Caco-2 (cell line): ENCODE results near the gene C5AR2. TPM values are rescaled to one million over a fixed set of nuclear protein-coding genes. Genes with fewer than 3 reads are reported as not detected.
A peak's percentile ranks its signal among the peaks of the same experiment; 100 is the strongest.

Experiments used
- BruUV-seq: library from RNA; stranded (reverse); fragments of 400-500 nt; replicated peaks from 2 replicates; lab custom pipeline; 2021; lab: Mats Ljungman, UMichigan
- CTCF ChIA-PET: fragments of 300-600 bp; sonication (Branson Sonifier 250); formaldehyde crosslinking; loops from one replicate; lab custom pipeline; 2022; ENCODE audit warnings: antibody characterized with exemption; lab: Charles Lee
- POLR2A ChIA-PET: fragments of 300-600 bp; sonication (Branson Sonifier 250); formaldehyde crosslinking; loops from one replicate; lab custom pipeline; 2022; ENCODE audit warnings: antibody characterized with exemption; lab: Charles Lee
- DNase-seq, 2 experiments: peaks; one replicate each; pipeline versions ENCODE4 v3.0.0 to v3.0.0-alpha.2; 2020 to 2022
- H3K27me3 ChIP-seq: replicated peaks from 2 replicates; pipeline ENCODE4 v1.6.0; 2011; ENCODE audit warnings: low read length; ENCODE audit not compliant: control insufficient read depth, insufficient read depth
- H3K36me3 ChIP-seq: 2 replicates; pipeline ENCODE4 v1.5.1; 2011; ENCODE audit warnings: low read length; ENCODE audit not compliant: control insufficient read depth, insufficient read depth
- H3K4me1 ChIP-seq: fragments of 250-450 bp; sonication (Bioruptor Pico); 2 replicates; pipeline ENCODE4 v1.5.1; 2020; ENCODE audit warnings: mild to moderate bottlenecking
- H3K4me3 ChIP-seq: 2 replicates; pipeline ENCODE4 v1.5.1; 2011; ENCODE audit warnings: low read depth, mild to moderate bottlenecking, control low read depth, low read length
- H3K9me3 ChIP-seq: fragments of 250-450 bp; sonication (Bioruptor Pico); 2 replicates; pipeline ENCODE4 v1.5.1; 2020; ENCODE audit warnings: mild to moderate bottlenecking, moderate library complexity
- H3K27ac Mint-ChIP-seq: one replicate; pipeline ENCODE4 v1.8.0; 2022; ENCODE audit warnings: mixed read lengths; ENCODE audit not compliant: unreplicated experiment
- H3K27me3 Mint-ChIP-seq: one replicate; pipeline ENCODE4 v1.8.0; 2022; ENCODE audit warnings: mixed read lengths; ENCODE audit not compliant: insufficient read depth, unreplicated experiment
- H3K36me3 Mint-ChIP-seq: one replicate; pipeline ENCODE4 v1.8.0; 2022; ENCODE audit warnings: mild to moderate bottlenecking, mixed read lengths; ENCODE audit not compliant: insufficient read depth, unreplicated experiment
- H3K4me1 Mint-ChIP-seq: one replicate; pipeline ENCODE4 v1.8.0; 2022; ENCODE audit warnings: low read depth, mixed read lengths; ENCODE audit not compliant: unreplicated experiment
- H3K4me3 Mint-ChIP-seq: one replicate; pipeline ENCODE4 v1.8.0; 2022; ENCODE audit warnings: mild to moderate bottlenecking, moderate library complexity, mixed read lengths; ENCODE audit not compliant: unreplicated experiment
- H3K9me3 Mint-ChIP-seq: one replicate; pipeline ENCODE4 v1.8.0; 2022; ENCODE audit warnings: mixed read lengths; ENCODE audit not compliant: unreplicated experiment
- CTCF ChIP-seq, 2 experiments: fragments of 200-600 bp in 1 of 2; IDR thresholded peaks; 1 replicate in 1 of 2; 2 replicates in 1 of 2; pipeline versions ENCODE4 v1.5.1 to v1.8.0; 2011 to 2022; ENCODE audit warnings: antibody characterized with exemption in 1 of 2, control low read depth in 1 of 2, inconsistent platforms in 1 of 2, low read depth in 1 of 2, low read length in 1 of 2, mild to moderate bottlenecking in 1 of 2, moderate library complexity in 1 of 2; ENCODE audit not compliant: insufficient read depth in 1 of 2, severe bottlenecking in 1 of 2, unreplicated experiment in 1 of 2
- intact Hi-C: fragments of 100-400 bp; cut with micrococcal nuclease; formaldehyde crosslinking; loops from one replicate; pipeline ENCODE4 v1.10.0; 2022; ENCODE audit not compliant: unreplicated experiment
- total RNA-seq: library from RNA; stranded (reverse); gene quantifications from 2 replicates; pipeline ENCODE4 v1.2.3, GENCODE V29; 2022

C5AR2 gene
- total RNA-seq, 1 experiment from 2014 or later, result not detected

- H3K9me3 ChIP-seq, result 0 out of 2 replicates have a peak, but pooled peaks cover 5% of the 10 kb centered on the region
- intact Hi-C loops, result no loop called here
- Mint-ChIP-seq H3K36me3 (no peaks in the 10 kb centered on the region), H3K4me3 (no peak overlapping the region), H3K27me3 (no peaks in the 10 kb centered on the region), H3K4me1 (peaks cover 15% of the 10 kb centered on the region), H3K27ac (no peak overlapping the region), H3K9me3 (no peaks in the 10 kb centered on the region)
- no peak for TF ChIP-seq CTCF (IDR thresholded peaks at IDR 0.05; ENCODE audit: insufficient read depth in 1 of 2, low read depth in 1 of 2, low read length in 1 of 2, severe bottlenecking in 1 of 2, unreplicated experiment in 1 of 2)
- ChIA-PET POLR2A (no interaction called here), CTCF (interaction anchor here (0.7 kb wide), 1 partner anchor 92 kb away, joined by 3 read pairs; no protein-coding TSS in a partner anchor)
- BruUV-seq, result no TSS peak
- no peaks in the 10 kb centered on the region for H3K36me3 ChIP-seq
- peaks cover 6% of the 10 kb centered on the region; the same call in 1 of the 2 replicates for H3K4me1 ChIP-seq
- no peak overlapping the region for H3K4me3 ChIP-seq
- H3K27me3 ChIP-seq, result no peaks in the 10 kb centered on the region
- peak in 1 of 2 experiments; percentile 42 for DNase-seq
Observed at GRCh38 chr19:47310819-47311218, 21.2 kb upstream of the C5AR2 start.

GRCh38 chr19:47312366-47313006 lies 19.5 kb upstream of the C5AR2 start:
- ChIA-PET CTCF (interaction anchor here (0.5 kb wide), 1 partner anchor 30 kb away, joined by 3 read pairs; no protein-coding TSS in a partner anchor), POLR2A (no interaction called here)
- no peak for TF ChIP-seq CTCF (IDR thresholded peaks at IDR 0.05; ENCODE audit: insufficient read depth in 1 of 2, low read depth in 1 of 2, low read length in 1 of 2, severe bottlenecking in 1 of 2, unreplicated experiment in 1 of 2)
- no peak for DNase-seq
- no peaks in the 10 kb centered on the region for H3K27me3 ChIP-seq
- no TSS peak for BruUV-seq
- no peak overlapping the region for H3K4me3 ChIP-seq
- Mint-ChIP-seq H3K9me3 (no peaks in the 10 kb centered on the region), H3K27ac (no peak overlapping the region), H3K36me3 (no peaks in the 10 kb centered on the region), H3K4me3 (no peak overlapping the region), H3K4me1 (peaks cover 23% of the 10 kb centered on the region), H3K27me3 (no peaks in the 10 kb centered on the region)
- 0 out of 2 replicates have a peak, but pooled peaks cover 5% of the 10 kb centered on the region for H3K9me3 ChIP-seq
- H3K36me3 ChIP-seq, result no peaks in the 10 kb centered on the region
- H3K4me1 ChIP-seq, result peaks cover 10% of the 10 kb centered on the region; the same call in 1 of the 2 replicates
- intact Hi-C loops, result no loop called here

- 0 out of 2 replicates have a peak, but pooled peaks cover 5% of the 10 kb centered on the region for H3K9me3 ChIP-seq
- H3K36me3 Mint-ChIP-seq, result no peaks in the 10 kb centered on the region
- no TSS peak for BruUV-seq
- H3K4me1 ChIP-seq, result peaks cover 10% of the 10 kb centered on the region; the same call in 1 of the 2 replicates
- no peaks in the 10 kb centered on the region for H3K36me3 ChIP-seq
- no peak overlapping the region for H3K4me3 ChIP-seq
- H3K27ac Mint-ChIP-seq, result peak overlapping the region; percentile 39
- POLR2A ChIA-PET, result no interaction called here
- DNase-seq, result no peak
- H3K27me3 Mint-ChIP-seq, result no peaks in the 10 kb centered on the region
- H3K4me3 Mint-ChIP-seq, result no peak overlapping the region
- H3K4me1 Mint-ChIP-seq, result peaks cover 23% of the 10 kb centered on the region
- TF ChIP-seq CTCF (IDR thresholded peaks at IDR 0.05; ENCODE audit: insufficient read depth in 1 of 2, low read depth in 1 of 2, low read length in 1 of 2, severe bottlenecking in 1 of 2, unreplicated experiment in 1 of 2), result no peak
- H3K27me3 ChIP-seq, result no peaks in the 10 kb centered on the region
- intact Hi-C loops, result no loop called here
- CTCF ChIA-PET, result no interaction called here
- H3K9me3 Mint-ChIP-seq, result no peaks in the 10 kb centered on the region
Observed at GRCh38 chr19:47313754-47314295, 18.1 kb upstream of the C5AR2 start.
